RWPE2 (cell line): ENCODE measurements around the gene MRNIP.

ENCODE experiments used
- ATAC-seq: fragments of 200-7000 bp; cut with Tn5 transposase; 3 replicates; pipeline ENCODE4 v1.9.1; 2021; ENCODE audit warnings: low read depth
- DNase-seq: peaks from one replicate; pipeline ENCODE4 v3.0.0-alpha.2; 2020; ENCODE audit warnings: low spot score
- H3K27ac ChIP-seq: fragments of 450-650 bp; 2 replicates; pipeline ENCODE4 v1.5.1; 2017; ENCODE audit warnings: mild to moderate bottlenecking; ENCODE audit not compliant: poor library complexity, severe bottlenecking
- H3K27me3 ChIP-seq: fragments of 250-450 bp; sonication (Bioruptor Pico); 2 replicates; pipeline ENCODE4 v1.5.1; 2021; ENCODE audit warnings: mild to moderate bottlenecking, moderate library complexity; ENCODE audit not compliant: insufficient read depth, poor library complexity, severe bottlenecking
- H3K36me3 ChIP-seq: fragments of 250-450 bp; sonication (Bioruptor Pico); 2 replicates; pipeline ENCODE4 v1.5.1; 2020; ENCODE audit warnings: low read depth, mild to moderate bottlenecking, moderate library complexity
- H3K4me1 ChIP-seq: fragments of 250-450 bp; sonication (Bioruptor Pico); 2 replicates; pipeline ENCODE4 v1.5.1; 2021; ENCODE audit warnings: mild to moderate bottlenecking, moderate library complexity; ENCODE audit not compliant: insufficient read depth, poor library complexity, severe bottlenecking
- H3K4me3 ChIP-seq: fragments of 250-450 bp; sonication (Bioruptor Pico); 2 replicates; pipeline ENCODE4 v1.5.1; 2021; ENCODE audit warnings: mild to moderate bottlenecking, moderate library complexity; ENCODE audit not compliant: severe bottlenecking
- H3K9me3 ChIP-seq: fragments of 250-450 bp; sonication (Bioruptor Pico); 2 replicates; pipeline ENCODE4 v1.5.1; 2021; ENCODE audit warnings: mild to moderate bottlenecking, moderate library complexity; ENCODE audit not compliant: severe bottlenecking
- CTCF ChIP-seq: fragments of 450-650 bp; IDR thresholded peaks from one replicate; pipeline ENCODE4 v1.5.1; 2017; ENCODE audit warnings: mild to moderate bottlenecking, moderate library complexity; ENCODE audit not compliant: poor library complexity, severe bottlenecking

Gene MRNIP

GRCh38 chr5:179865491-179866240 is 7.0 kb upstream of the MRNIP start:
- peaks cover 11% of the 10 kb centered on the region for H3K4me1 ChIP-seq
- ATAC-seq (peak; percentile 41), DNase-seq (no peak)
- peaks cover 47% of the 10 kb centered on the region for H3K36me3 ChIP-seq
- H3K27ac ChIP-seq: peak overlapping the region; percentile 12
- H3K27me3 ChIP-seq: no peaks in the 10 kb centered on the region
- TF ChIP-seq CTCF: no peak
- no peaks in the 10 kb centered on the region for H3K9me3 ChIP-seq
- H3K4me3 ChIP-seq: no peak overlapping the region

GRCh38 chr5:179864686-179865085 is 6.1 kb upstream of the MRNIP start:
- DNase-seq (no peak), ATAC-seq (no peak)
- Histone ChIP-seq H3K36me3 (peaks cover 41% of the 10 kb centered on the region), H3K27me3 (no peaks in the 10 kb centered on the region), H3K4me3 (no peak overlapping the region), H3K4me1 (peaks cover 11% of the 10 kb centered on the region), H3K27ac (no peak overlapping the region), H3K9me3 (no peaks in the 10 kb centered on the region)
- no peak for TF ChIP-seq CTCF

- peaks cover 11% of the 10 kb centered on the region for H3K4me1 ChIP-seq
- H3K4me3 ChIP-seq: no peak overlapping the region
- H3K27me3 ChIP-seq: no peaks in the 10 kb centered on the region
- no peaks in the 10 kb centered on the region for H3K9me3 ChIP-seq
- TF ChIP-seq CTCF: no peak
- ATAC-seq: no peak
- H3K27ac ChIP-seq: no peak overlapping the region
- no peak for DNase-seq
- peaks cover 41% of the 10 kb centered on the region for H3K36me3 ChIP-seq
These were observed 5.0 kb upstream of the MRNIP start for GRCh38 chr5:179863449-179864085.

- Histone ChIP-seq H3K9me3 (no peaks in the 10 kb centered on the region), H3K27me3 (no peaks in the 10 kb centered on the region), H3K4me1 (peaks cover 11% of the 10 kb centered on the region), H3K27ac (no peak overlapping the region), H3K36me3 (peaks cover 41% of the 10 kb centered on the region), H3K4me3 (no peak overlapping the region)
- ATAC-seq (no peak), DNase-seq (no peak)
- no peak for TF ChIP-seq CTCF
These were observed 4.3 kb upstream of the MRNIP start for GRCh38 chr5:179862891-179863290.

- DNase-seq (no peak), ATAC-seq (no peak)
- Histone ChIP-seq H3K9me3 (no peaks in the 10 kb centered on the region), H3K27ac (no peak overlapping the region), H3K4me3 (no peak overlapping the region), H3K36me3 (peaks cover 41% of the 10 kb centered on the region), H3K27me3 (no peaks in the 10 kb centered on the region), H3K4me1 (peaks cover 11% of the 10 kb centered on the region)
- no peak for TF ChIP-seq CTCF
These were observed 3.7 kb upstream of the MRNIP start for GRCh38 chr5:179862296-179862695.
